PC-3 (cell line): ENCODE results near the gene CSAG3.

Experiments
- CTCF ChIP-seq: fragments of 300-600 bp; sonication (generic); conservative IDR thresholded peaks from 2 replicates; pipeline ENCODE4 v1.5.1; 2017; ENCODE audit warnings: antibody characterized with exemption, low read depth, mild to moderate bottlenecking, low read length
- EZH2 ChIP-seq: fragments of 300-600 bp; sonication (generic); IDR thresholded peaks from one replicate; pipeline ENCODE4 v1.6.1; 2017; ENCODE audit warnings: antibody characterized with exemption, mild to moderate bottlenecking, low read length; ENCODE audit not compliant: unreplicated experiment
- EZH2phosphoT487 ChIP-seq: fragments of 300-600 bp; sonication (generic); IDR thresholded peaks from 2 replicates; pipeline ENCODE4 v1.6.1; 2018; ENCODE audit warnings: mild to moderate bottlenecking, antibody characterized with exemption, low read length, borderline replicate concordance

GRCh38 chrX:152806035-152806434 lies 47.0 kb downstream of the CSAG3 start:
- no peak for TF ChIP-seq CTCF
- TF ChIP-seq EZH2 = no peak
- TF ChIP-seq EZH2phosphoT487 = no peak
